Right forelimb (tissue), 1 donor: Measurements from ENCODE around the gene EPHA2.
A peak's percentile ranks its signal among the peaks of the same experiment; 100 is the strongest.

Experiments used
- DNase-seq: peaks from one replicate; pipeline ENCODE4 v3.0.0-alpha.2; 2018

The EPHA2 gene

GRCh38 chr1:16149146-16149545, 6.7 kb downstream of the EPHA2 start:
- DNase-seq, result no peak

GRCh38 chr1:16148329-16149092, 7.4 kb downstream of the EPHA2 start:
- DNase-seq, result no peak

- DNase-seq, result no peak
These were observed 8.5 kb downstream of the EPHA2 start for GRCh38 chr1:16147156-16147926.

GRCh38 chr1:16146279-16147155, 9.4 kb downstream of the EPHA2 start:
- peak; percentile 90 for DNase-seq

GRCh38 chr1:16145662-16146278, 10.1 kb downstream of the EPHA2 start:
- DNase-seq, result peak; percentile 71

- DNase-seq, result no peak
These were observed 10.7 kb downstream of the EPHA2 start for GRCh38 chr1:16145030-16145661.

GRCh38 chr1:16144325-16145029, 11.4 kb downstream of the EPHA2 start:
- DNase-seq, result no peak

- DNase-seq, result no peak
These were observed 12.1 kb downstream of the EPHA2 start for GRCh38 chr1:16143566-16144324.

GRCh38 chr1:16143005-16143565, 12.8 kb downstream of the EPHA2 start:
- DNase-seq, result no peak

GRCh38 chr1:16142383-16142995, 13.4 kb downstream of the EPHA2 start:
- no peak for DNase-seq

- no peak for DNase-seq
These were observed 14.1 kb downstream of the EPHA2 start for GRCh38 chr1:16141573-16142336.

GRCh38 chr1:16140068-16140596, 15.7 kb downstream of the EPHA2 start:
- DNase-seq, result no peak

GRCh38 chr1:16139473-16139962, 16.4 kb downstream of the EPHA2 start:
- no peak for DNase-seq

- no peak for DNase-seq
These were observed 17.1 kb downstream of the EPHA2 start for GRCh38 chr1:16138772-16139221.

GRCh38 chr1:16137890-16138467, 17.9 kb downstream of the EPHA2 start:
- DNase-seq, result no peak

GRCh38 chr1:16135501-16135900, 20.4 kb downstream of the EPHA2 start:
- DNase-seq, result no peak

GRCh38 chr1:16134906-16135305, 21.0 kb downstream of the EPHA2 start:
- DNase-seq, result no peak
